Mammary microvascular endothelial cell (primary cell): ENCODE measurements around the gene CD9. TPM values are rescaled to one million over a fixed set of nuclear protein-coding genes. Genes with fewer than 3 reads are reported as not detected.

Source experiments
- total RNA-seq: library from RNA; depleted of rRNA; stranded (reverse); fragments of >200 nt; gene quantifications from 2 replicates; pipeline ENCODE4 v1.2.3, GENCODE V29; 2015

The CD9 gene
- total RNA-seq, result 797 and 853 TPM in 2 replicates

GRCh38 chr12:6200256-6201212, at the start of gene CD9:
Gene CD9 (plus strand): TSS chr12:6200400. CDS start chr12:6200500, 100 bp downstream.

Other genes with a start within 250 kb of the CD9 start
- gene VWF, start 75.7 kb upstream of the CD9 start, total RNA-seq, result 768 and 837 TPM in 2 replicates
- 0.10 TPM in 1 of 2 replicates, not detected in the other for gene PLEKHG6, start 110.3 kb downstream of the CD9 start, total RNA-seq
- gene TNFRSF1A, start 141.7 kb downstream of the CD9 start, total RNA-seq, result 119 and 124 TPM in 2 replicates
- gene SCNN1A, start 175.2 kb downstream of the CD9 start, total RNA-seq, result 0.87 TPM in 1 of 2 replicates, not detected in the other
- 124 and 135 TPM in 2 replicates for gene LTBR, start 183.8 kb downstream of the CD9 start, total RNA-seq
- gene CD27, start 244.6 kb downstream of the CD9 start, total RNA-seq, result not detected in 2 replicates